ENCODE measurements around the gene SHB. TPM values are rescaled to one million over a fixed set of nuclear protein-coding genes. Genes with fewer than 3 reads are reported as not detected.

SHB gene
- polyA plus RNA-seq, 4 donors, result 8.9 to 22.2 (median 14.0) TPM

DNA sequence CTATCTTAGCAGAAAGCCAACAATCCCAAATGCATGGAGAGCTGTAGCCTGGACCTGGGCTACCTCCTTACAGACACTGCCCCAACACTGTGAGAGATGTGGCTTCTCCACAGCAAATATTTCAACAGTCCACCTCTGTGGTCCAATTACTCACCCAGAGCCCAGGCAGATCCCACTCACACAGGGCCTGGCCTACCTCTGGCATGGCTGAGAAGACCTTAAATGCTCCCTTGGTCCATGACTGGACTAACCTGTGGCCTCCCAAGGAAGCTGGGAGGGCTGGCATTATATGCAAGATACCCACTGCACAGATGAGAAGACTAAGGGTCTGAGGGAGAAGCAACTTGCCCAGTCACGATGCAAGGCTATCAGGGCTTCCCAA, 142.3 kb downstream of the SHB start:
- DNase-seq, result no peak
- FAIRE-seq, result no peak
- Histone ChIP-seq H3K27ac (ENCODE audit: low read depth in 1 of 3, low read length in 2 of 3) (peak overlapping the region in 1 of 3 donors; percentile 46), H3K36me3 (ENCODE audit: control insufficient read depth in 3 of 3, insufficient read depth in 2 of 3, low read depth in 1 of 3, low read length in 3 of 3) (peaks cover 0 to 53% (median 0%) of the 10 kb centered on the region in 3 donors), H3K4me3 (ENCODE audit: low read depth in 1 of 3, low read length in 3 of 3) (no peak overlapping the region), H3K27me3 (ENCODE audit: control insufficient read depth in 3 of 3, insufficient read depth in 3 of 3, low read length in 3 of 3) (no peaks in the 10 kb centered on the region), H3K9me3 (ENCODE audit: control insufficient read depth in 2 of 2, insufficient read depth in 1 of 2, low read depth in 1 of 2, low read length in 1 of 2) (no peaks in the 10 kb centered on the region), H3K4me1 (ENCODE audit: control insufficient read depth in 3 of 3, insufficient read depth in 2 of 3, low read depth in 1 of 3, low read length in 2 of 3) (peaks cover 0 to 45% (median 0%) of the 10 kb centered on the region in 3 donors)
- WGBS, 3 donors, result 75 to 81% (median 77%) methylated on average over 1 of the region's 1 CpG

DNA sequence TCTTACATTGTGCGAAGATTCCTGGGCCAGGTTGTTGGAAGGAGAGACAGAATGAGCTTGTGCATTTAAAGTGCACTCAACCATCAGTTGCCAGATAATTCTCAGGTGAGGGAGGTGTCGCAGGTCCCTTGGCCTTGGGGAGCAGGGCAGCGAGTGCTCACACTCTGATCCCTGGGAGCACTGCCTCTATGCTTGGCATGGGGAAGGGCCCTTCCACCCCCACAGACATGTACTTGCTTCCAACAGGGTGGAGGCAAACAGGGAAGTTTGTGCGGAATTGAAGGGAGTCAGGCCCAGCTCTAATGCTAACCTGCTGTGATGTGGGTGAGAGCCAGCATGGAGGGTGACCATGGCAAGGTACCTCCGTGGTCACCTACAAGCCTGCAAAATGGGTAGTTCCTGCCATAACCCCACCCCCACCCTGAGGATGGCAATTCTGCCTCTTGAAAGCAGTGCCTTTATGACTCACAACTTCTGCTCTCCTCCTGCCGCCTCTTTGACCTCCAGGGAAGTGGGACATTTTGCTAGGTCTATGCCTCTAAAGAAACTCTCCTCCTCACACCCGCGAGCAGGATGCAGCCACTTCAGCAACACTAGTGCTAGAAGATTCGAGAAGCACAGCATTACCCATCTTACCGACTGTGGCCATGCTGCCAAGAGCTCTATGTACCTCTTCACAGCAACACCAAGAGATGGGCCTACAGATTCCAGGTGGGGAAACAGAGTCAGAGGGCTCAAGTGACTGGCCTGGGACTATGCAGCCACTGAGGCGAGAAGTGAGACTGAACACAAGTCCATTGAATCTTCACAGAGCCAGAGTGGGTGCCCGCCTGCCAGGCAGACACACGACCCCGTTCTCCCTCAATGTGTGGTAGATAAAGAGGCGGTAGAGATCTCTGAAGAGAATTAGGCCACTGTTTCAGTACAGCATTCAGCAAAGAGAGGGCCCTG, 143.0 kb downstream of the SHB start:
- no peak overlapping the region for H3K27ac ChIP-seq (ENCODE audit: low read depth in 1 of 3, low read length in 2 of 3)
- no peaks in the 10 kb centered on the region for H3K27me3 ChIP-seq (ENCODE audit: control insufficient read depth in 3 of 3, insufficient read depth in 3 of 3, low read length in 3 of 3)
- H3K36me3 ChIP-seq (ENCODE audit: control insufficient read depth in 3 of 3, insufficient read depth in 2 of 3, low read depth in 1 of 3, low read length in 3 of 3), result peaks cover 0 to 58% (median 0%) of the 10 kb centered on the region in 3 donors
- FAIRE-seq (no peak), DNase-seq (no peak)
- no peak overlapping the region for H3K4me3 ChIP-seq (ENCODE audit: low read depth in 1 of 3, low read length in 3 of 3)
- peaks cover 0 to 45% (median 0%) of the 10 kb centered on the region in 3 donors for H3K4me1 ChIP-seq (ENCODE audit: control insufficient read depth in 3 of 3, insufficient read depth in 2 of 3, low read depth in 1 of 3, low read length in 2 of 3)
- no peaks in the 10 kb centered on the region for H3K9me3 ChIP-seq (ENCODE audit: control insufficient read depth in 2 of 2, insufficient read depth in 1 of 2, low read depth in 1 of 2, low read length in 1 of 2)
- 83 to 90% (median 85%) methylated on average over 15 of the region's 15 CpGs for WGBS, 3 donors

DNA sequence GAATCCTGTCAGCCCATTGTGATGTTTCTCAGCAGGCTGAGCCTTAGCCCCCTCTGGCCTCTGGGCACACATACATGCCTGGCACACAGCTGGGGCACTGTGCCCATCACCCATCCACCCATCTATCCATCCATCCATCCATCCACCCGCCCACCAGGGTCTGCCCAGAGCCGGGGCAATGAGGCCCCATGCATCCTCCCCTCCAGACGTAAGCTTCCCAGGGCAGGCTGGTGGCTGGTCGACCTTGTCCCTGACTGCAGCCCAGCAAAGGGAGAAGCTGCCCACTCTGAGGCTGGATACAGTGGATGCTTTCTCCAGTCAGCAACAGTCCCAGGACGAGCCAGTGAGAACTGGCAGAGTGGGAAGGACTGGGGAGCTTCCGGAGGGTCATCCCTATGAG, 144.0 kb downstream of the SHB start:
- Histone ChIP-seq H3K9me3 (ENCODE audit: control insufficient read depth in 2 of 2, insufficient read depth in 1 of 2, low read depth in 1 of 2, low read length in 1 of 2) (no peaks in the 10 kb centered on the region), H3K27me3 (ENCODE audit: control insufficient read depth in 3 of 3, insufficient read depth in 3 of 3, low read length in 3 of 3) (no peaks in the 10 kb centered on the region), H3K36me3 (ENCODE audit: control insufficient read depth in 3 of 3, insufficient read depth in 2 of 3, low read depth in 1 of 3, low read length in 3 of 3) (peaks cover 0 to 68% (median 0%) of the 10 kb centered on the region in 3 donors), H3K27ac (ENCODE audit: low read depth in 1 of 3, low read length in 2 of 3) (no peak overlapping the region), H3K4me3 (ENCODE audit: low read depth in 1 of 3, low read length in 3 of 3) (no peak overlapping the region), H3K4me1 (ENCODE audit: control insufficient read depth in 3 of 3, insufficient read depth in 2 of 3, low read depth in 1 of 3, low read length in 2 of 3) (peaks cover 0 to 45% (median 0%) of the 10 kb centered on the region in 3 donors)
- 81 to 93% (median 87%) methylated on average over 6 of the region's 6 CpGs for WGBS, 3 donors
- FAIRE-seq (no peak), DNase-seq (no peak)

DNA sequence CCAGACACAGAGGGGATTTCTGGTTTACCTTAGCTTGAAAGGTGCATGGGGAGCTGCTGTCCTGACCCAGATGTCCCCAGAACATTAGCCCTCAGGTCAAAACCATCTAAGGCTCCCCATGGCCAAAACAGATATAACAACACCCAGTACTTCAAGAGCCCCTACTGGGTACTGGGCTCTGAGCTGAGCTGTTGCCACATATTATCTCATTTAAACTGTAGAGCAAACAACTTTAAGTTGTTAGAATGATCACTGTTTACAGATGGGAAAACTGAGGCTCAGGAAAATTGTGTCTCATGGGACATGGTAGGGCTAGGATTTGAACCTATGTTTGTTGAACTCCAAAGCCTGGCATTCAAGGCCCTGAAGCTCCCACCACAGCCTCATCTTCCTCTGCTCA, 144.5 kb downstream of the SHB start:
- Histone ChIP-seq H3K9me3 (ENCODE audit: control insufficient read depth in 2 of 2, insufficient read depth in 1 of 2, low read depth in 1 of 2, low read length in 1 of 2) (no peaks in the 10 kb centered on the region), H3K36me3 (ENCODE audit: control insufficient read depth in 3 of 3, insufficient read depth in 2 of 3, low read depth in 1 of 3, low read length in 3 of 3) (peaks cover 0 to 70% (median 0%) of the 10 kb centered on the region in 3 donors), H3K4me1 (ENCODE audit: control insufficient read depth in 3 of 3, insufficient read depth in 2 of 3, low read depth in 1 of 3, low read length in 2 of 3) (peaks cover 0 to 45% (median 0%) of the 10 kb centered on the region in 3 donors), H3K4me3 (ENCODE audit: low read depth in 1 of 3, low read length in 3 of 3) (no peak overlapping the region), H3K27me3 (ENCODE audit: control insufficient read depth in 3 of 3, insufficient read depth in 3 of 3, low read length in 3 of 3) (no peaks in the 10 kb centered on the region), H3K27ac (ENCODE audit: low read depth in 1 of 3, low read length in 2 of 3) (no peak overlapping the region)
- DNase-seq, result no peak
- FAIRE-seq, result no peak

DNA sequence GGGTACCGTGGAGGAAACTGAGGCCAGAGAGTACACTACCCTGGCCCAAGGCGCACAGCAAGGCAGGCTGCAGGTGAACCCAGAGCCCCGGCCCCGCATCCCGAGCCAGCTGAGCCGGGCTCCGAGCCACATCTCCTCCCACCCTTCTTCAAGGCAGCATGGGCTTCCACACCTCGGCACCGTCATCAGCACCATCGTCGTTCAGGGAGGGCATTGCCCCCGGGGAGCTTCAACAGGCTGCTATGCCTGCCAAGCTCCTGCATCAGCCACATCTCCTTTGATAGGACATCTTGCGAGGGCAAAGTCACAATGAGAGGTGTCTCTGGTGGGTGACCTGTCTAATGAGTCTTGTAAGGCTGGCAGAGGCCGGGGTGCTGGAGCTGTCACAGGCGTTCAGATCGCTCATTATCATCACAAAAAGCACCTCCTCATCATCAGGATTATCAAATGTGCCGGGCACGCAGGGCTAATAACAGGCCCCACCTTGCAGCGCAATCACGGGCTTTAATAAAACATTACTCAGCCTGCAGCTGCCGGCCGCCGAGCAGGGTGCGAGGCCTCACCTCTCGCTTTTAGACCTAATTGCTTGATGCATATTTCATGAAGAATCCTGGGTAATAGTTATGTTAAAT, 145.1 kb downstream of the SHB start:
- FAIRE-seq (no peak), DNase-seq (peak; percentile 36 to 40)
- no peaks in the 10 kb centered on the region for H3K27me3 ChIP-seq (ENCODE audit: control insufficient read depth in 3 of 3, insufficient read depth in 3 of 3, low read length in 3 of 3)
- H3K4me1 ChIP-seq (ENCODE audit: control insufficient read depth in 3 of 3, insufficient read depth in 2 of 3, low read depth in 1 of 3, low read length in 2 of 3), result peaks cover 0 to 45% (median 0%) of the 10 kb centered on the region in 3 donors
- no peak overlapping the region for H3K27ac ChIP-seq (ENCODE audit: low read depth in 1 of 3, low read length in 2 of 3)
- peaks cover 0 to 70% (median 0%) of the 10 kb centered on the region in 3 donors for H3K36me3 ChIP-seq (ENCODE audit: control insufficient read depth in 3 of 3, insufficient read depth in 2 of 3, low read depth in 1 of 3, low read length in 3 of 3)
- no peaks in the 10 kb centered on the region for H3K9me3 ChIP-seq (ENCODE audit: control insufficient read depth in 2 of 2, insufficient read depth in 1 of 2, low read depth in 1 of 2, low read length in 1 of 2)
- no peak overlapping the region for H3K4me3 ChIP-seq (ENCODE audit: low read depth in 1 of 3, low read length in 3 of 3)
- 37 to 77% (median 61%) methylated on average over 25 of the region's 25 CpGs for WGBS, 3 donors

DNA sequence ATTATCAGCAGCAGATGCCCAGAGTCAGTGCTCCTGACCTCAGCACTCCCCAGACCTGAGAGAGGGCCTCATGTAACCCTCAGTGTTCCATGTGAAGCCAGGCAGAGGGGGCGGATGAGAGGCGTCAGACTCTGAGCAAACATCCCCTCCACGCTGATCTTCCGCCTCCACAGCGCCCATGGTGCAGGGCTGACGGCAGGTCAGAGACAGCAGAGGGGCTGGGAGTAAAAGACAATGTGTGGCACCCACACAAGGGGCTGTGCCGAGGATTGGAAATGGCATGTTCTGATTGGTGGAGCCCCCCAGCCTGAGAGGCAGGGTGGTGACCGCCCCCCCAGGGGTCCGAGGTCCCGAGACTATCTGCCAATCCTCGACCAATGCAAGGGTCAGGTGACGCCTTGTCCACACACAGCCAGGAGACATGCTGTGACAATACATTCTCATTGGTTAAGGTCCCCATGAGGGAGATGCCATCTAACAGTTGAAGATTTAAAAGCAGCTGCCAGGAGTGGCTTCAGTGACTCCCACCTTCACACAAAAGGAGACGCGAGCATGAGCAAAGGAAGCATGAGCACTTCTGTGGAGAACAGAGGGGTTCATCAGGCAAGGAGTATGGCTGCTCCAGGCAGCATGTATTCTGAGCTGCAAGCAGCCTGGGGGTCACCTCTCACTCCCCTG, 145.8 kb downstream of the SHB start:
- Histone ChIP-seq H3K4me1 (ENCODE audit: control insufficient read depth in 3 of 3, insufficient read depth in 2 of 3, low read depth in 1 of 3, low read length in 2 of 3) (peaks cover 0 to 43% (median 0%) of the 10 kb centered on the region in 3 donors), H3K27ac (ENCODE audit: low read depth in 1 of 3, low read length in 2 of 3) (no peak overlapping the region), H3K27me3 (ENCODE audit: control insufficient read depth in 3 of 3, insufficient read depth in 3 of 3, low read length in 3 of 3) (no peaks in the 10 kb centered on the region), H3K9me3 (ENCODE audit: control insufficient read depth in 2 of 2, insufficient read depth in 1 of 2, low read depth in 1 of 2, low read length in 1 of 2) (no peaks in the 10 kb centered on the region), H3K4me3 (ENCODE audit: low read depth in 1 of 3, low read length in 3 of 3) (no peak overlapping the region), H3K36me3 (ENCODE audit: control insufficient read depth in 3 of 3, insufficient read depth in 2 of 3, low read depth in 1 of 3, low read length in 3 of 3) (peaks cover 0 to 70% (median 0%) of the 10 kb centered on the region in 3 donors)
- DNase-seq (no peak), FAIRE-seq (no peak)
- 84 to 90% (median 90%) methylated on average over 14 of the region's 14 CpGs for WGBS, 3 donors

DNA sequence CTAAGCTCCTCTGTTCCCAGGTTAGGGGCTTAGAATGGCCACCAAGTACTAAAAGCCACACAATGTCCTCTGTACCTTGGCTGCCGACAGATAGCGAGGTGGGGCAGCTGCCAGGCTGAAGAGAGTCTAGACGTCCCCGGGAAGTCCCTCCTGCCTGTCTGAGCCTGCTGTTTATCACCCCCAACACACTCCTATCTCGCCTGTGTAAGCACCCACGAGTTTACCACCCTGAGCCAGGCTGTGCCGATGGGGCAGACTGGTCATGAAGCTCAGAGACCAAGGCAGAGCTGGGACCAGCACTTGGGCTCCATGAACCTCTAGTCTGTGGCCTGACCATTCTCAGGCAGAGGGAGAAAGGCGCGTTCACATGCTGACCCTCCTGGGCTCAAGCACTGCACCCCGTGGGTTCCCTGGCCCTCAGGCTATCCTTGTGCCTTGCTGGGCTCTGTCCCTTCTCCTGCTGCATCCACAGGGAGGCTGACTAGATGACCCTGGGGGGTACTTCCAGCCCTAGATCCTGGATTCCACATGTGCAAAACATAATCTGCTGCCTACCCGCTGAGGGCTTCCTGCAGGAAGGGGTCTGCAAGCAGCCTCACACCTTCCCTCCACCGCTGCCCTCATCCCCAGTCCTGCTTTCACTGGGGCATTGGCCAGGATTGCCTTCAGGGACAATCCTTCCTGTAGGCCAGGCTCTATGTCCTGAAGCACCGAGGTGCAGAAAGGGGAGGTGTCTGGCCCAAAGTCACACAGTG, 146.5 kb downstream of the SHB start:
- peak overlapping the region in 1 of 3 donors; percentile 23 for H3K27ac ChIP-seq (ENCODE audit: low read depth in 1 of 3, low read length in 2 of 3)
- FAIRE-seq (no peak), DNase-seq (peak in 1 of 2 donors; percentile 51)
- 32 to 65% (median 44%) methylated on average over 13 of the region's 13 CpGs for WGBS, 3 donors
- H3K36me3 ChIP-seq (ENCODE audit: control insufficient read depth in 3 of 3, insufficient read depth in 2 of 3, low read depth in 1 of 3, low read length in 3 of 3), result peaks cover 0 to 73% (median 3%) of the 10 kb centered on the region in 3 donors
- H3K4me1 ChIP-seq (ENCODE audit: control insufficient read depth in 3 of 3, insufficient read depth in 2 of 3, low read depth in 1 of 3, low read length in 2 of 3), result peaks cover 0 to 37% (median 0%) of the 10 kb centered on the region in 3 donors
- no peaks in the 10 kb centered on the region for H3K9me3 ChIP-seq (ENCODE audit: control insufficient read depth in 2 of 2, insufficient read depth in 1 of 2, low read depth in 1 of 2, low read length in 1 of 2)
- H3K27me3 ChIP-seq (ENCODE audit: control insufficient read depth in 3 of 3, insufficient read depth in 3 of 3, low read length in 3 of 3), result no peaks in the 10 kb centered on the region
- H3K4me3 ChIP-seq (ENCODE audit: low read depth in 1 of 3, low read length in 3 of 3), result no peak overlapping the region
